ENCODE measurements around the gene ZNF785.

ZNF785 gene

DNA sequence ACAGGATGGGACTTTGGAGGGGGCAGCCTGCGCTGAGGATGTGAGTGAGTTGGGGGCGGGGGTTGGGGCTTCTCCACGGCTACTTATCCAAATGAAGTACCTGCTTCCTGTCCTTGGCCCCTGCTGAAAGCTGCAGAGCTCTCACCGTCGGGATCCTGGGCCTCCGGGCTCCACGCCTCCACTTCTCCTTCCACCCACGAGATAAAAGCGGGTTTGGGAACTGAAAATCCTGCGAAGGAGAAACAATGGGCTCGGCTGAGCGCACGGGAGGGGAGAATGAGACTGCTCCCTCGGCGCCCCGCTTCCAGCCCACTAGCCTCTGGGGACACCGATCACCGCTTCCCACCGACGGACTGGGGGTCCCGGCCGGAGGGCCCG, 486 bp downstream of the ZNF785 start:
- no peak for DNase-seq (ENCODE audit: low read depth)
- H3K4me3 ChIP-seq (ENCODE audit: control insufficient read depth, low read depth, low read length) = peak overlapping the region; percentile 73
- no peak for TF ChIP-seq CTCF (IDR thresholded peaks at IDR 0.05; ENCODE audit: control insufficient read depth, insufficient read depth, low read depth, low read length, missing control alignments)

DNA sequence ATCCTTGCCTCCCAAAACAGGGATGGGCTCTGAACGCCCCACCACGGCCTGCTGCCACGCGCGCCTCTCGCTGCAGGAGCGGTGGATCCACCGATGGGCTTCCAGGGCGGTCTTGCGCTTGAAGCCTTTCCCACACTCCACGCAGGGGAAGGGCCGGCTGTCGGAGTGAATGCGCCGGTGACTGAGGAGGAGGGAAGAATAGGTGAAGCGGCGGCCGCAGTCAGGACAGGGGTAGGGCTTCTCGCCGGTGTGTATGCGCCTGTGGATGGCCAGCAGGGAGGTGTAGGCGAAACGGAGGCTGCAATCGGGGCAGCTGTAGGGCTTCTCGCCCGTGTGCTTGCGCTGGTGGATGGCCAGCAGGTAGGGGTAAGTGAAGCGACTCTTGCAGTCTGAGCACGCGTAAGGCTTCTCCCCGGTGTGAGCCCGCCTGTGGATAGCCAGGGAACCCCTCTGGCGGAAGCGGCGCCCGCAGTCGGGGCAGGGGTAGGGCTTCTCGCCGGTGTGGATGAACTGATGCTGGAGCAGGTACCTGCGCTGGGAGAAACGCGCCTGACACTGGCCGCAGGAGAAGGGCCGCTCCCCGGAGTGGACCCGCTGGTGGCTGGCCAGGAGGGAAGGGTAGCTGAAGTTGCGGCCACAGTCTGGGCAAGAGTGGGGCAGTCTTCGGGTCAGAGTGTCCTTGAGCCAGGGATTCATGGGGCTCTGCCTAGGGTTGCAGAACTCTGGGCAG, 2.7 kb downstream of the ZNF785 start:
- TF ChIP-seq CTCF (IDR thresholded peaks at IDR 0.05; ENCODE audit: control insufficient read depth, insufficient read depth, low read depth, low read length, missing control alignments) = no peak
- H3K4me3 ChIP-seq (ENCODE audit: control insufficient read depth, low read depth, low read length) = no peak overlapping the region
- DNase-seq (ENCODE audit: low read depth) = no peak

DNA sequence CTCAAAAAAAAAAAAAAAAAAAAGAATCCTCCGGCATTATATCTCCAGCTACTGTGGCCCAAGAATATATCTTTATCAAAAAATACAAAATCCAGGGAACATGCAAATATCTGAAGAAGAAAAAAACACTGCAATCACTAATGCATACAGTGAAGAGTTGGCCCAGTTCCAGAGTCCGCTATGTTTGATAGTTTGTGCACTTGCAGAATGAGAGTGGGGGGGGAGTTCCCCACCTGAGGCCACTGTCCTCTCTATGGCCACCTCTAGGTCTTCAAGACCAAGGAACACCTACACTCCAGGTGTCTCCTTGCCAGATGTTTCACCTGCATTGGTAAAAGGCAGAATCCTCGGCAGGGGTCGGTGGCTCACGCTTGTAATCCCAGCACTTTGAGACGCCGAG, 4.0 kb downstream of the ZNF785 start:
- DNase-seq (ENCODE audit: low read depth) = no peak
- no peak for TF ChIP-seq CTCF (IDR thresholded peaks at IDR 0.05; ENCODE audit: control insufficient read depth, insufficient read depth, low read depth, low read length, missing control alignments)
- no peak overlapping the region for H3K4me3 ChIP-seq (ENCODE audit: control insufficient read depth, low read depth, low read length)

GRCh38 chr16:30574678-30575077, 10.8 kb downstream of the ZNF785 start:
- no peak for DNase-seq (ENCODE audit: low read depth)
- H3K4me3 ChIP-seq (ENCODE audit: control insufficient read depth, low read depth, low read length) = no peak overlapping the region
- no peak for TF ChIP-seq CTCF (IDR thresholded peaks at IDR 0.05; ENCODE audit: control insufficient read depth, insufficient read depth, low read depth, low read length, missing control alignments)

GRCh38 chr16:30571445-30572322, 13.8 kb downstream of the ZNF785 start, which contains the start of gene ZNF688:
Gene ZNF688, minus strand, starts transcription at chr16:30571714. Its CDS starts 85 bp downstream, at chr16:30571629.
- DNase-seq (ENCODE audit: low read depth) = peak; percentile 93
- TF ChIP-seq CTCF (IDR thresholded peaks at IDR 0.05; ENCODE audit: control insufficient read depth, insufficient read depth, low read depth, low read length, missing control alignments) = no peak
- peak within 1 kb of the TSS; percentile 67 for H3K4me3 ChIP-seq (ENCODE audit: control insufficient read depth, low read depth, low read length)

- no peak for TF ChIP-seq CTCF (IDR thresholded peaks at IDR 0.05; ENCODE audit: control insufficient read depth, insufficient read depth, low read depth, low read length, missing control alignments)
- peak overlapping the region; percentile 67 for H3K4me3 ChIP-seq (ENCODE audit: control insufficient read depth, low read depth, low read length)
- DNase-seq (ENCODE audit: low read depth) = no peak
Measured at GRCh38 chr16:30570636-30571444, 14.7 kb downstream of the ZNF785 start.
